ENCODE measurements around the gene DIO3. TPM values are rescaled to one million over a fixed set of nuclear protein-coding genes. Genes with fewer than 3 reads are reported as not detected.
"Not testable (repeated sequence)": the region's sequence is repeated elsewhere in the genome, so short reads cannot be mapped to it uniquely, and the experiment has no call there.

The DIO3 gene
- total RNA-seq, 1 experiment from 2014 or later: not detected

DNA sequence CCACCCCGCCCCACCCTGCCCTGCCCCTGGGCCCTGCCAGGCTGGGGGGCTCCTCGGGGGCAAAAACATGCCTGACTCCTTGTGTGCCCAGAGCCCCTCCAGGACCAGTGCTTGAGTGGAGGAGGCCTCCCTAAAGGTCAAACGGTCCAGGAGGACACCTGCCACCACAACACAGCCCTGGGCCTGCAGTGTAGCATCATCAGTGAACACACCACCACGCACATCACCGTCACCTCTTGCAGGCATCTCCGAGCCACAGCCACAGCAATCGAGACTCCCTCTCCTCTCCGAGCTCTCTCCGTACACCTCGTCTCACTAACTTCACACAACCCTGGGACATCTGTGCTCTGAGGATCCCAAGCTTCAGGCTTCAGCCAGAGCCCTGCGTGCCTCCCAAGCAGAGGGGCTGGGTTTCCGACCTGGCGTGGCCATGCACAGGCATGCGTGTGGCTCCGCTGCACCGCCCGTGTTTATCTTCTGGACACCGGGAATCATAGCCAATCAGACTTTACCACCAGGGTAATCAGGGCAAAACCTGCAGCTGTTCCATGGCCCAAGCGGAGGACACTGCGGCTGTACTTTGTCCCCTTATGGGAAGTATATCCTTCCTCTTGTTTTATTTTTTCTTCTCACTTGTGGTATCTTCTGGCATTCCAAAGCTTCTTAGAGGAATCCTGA is 6.2 kb upstream of the DIO3 start:
- no peak for DNase-seq (ENCODE audit: low read depth, low spot score)
- in situ Hi-C loops (cut with HindIII; ENCODE audit: low pct_unique_long_range_greater_than_20kb, low sequenced_read_pairs): no loop called here

DNA sequence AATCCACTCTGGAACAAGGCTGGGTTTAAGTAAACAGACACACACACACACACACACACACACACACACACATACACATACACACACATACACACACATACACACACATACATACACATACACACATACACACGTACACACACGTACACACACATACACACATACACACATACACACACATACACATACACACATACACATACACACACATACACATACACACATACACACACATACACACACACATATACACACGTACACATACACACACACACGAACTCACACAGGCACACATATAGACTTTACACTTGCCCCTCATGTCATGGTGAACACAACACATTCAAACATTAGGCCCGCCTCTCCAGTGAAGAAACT is 5.6 kb upstream of the DIO3 start:
- DNase-seq (ENCODE audit: low read depth, low spot score); in situ Hi-C loops (cut with HindIII; ENCODE audit: low pct_unique_long_range_greater_than_20kb, low sequenced_read_pairs): not testable (repeated sequence)

DNA sequence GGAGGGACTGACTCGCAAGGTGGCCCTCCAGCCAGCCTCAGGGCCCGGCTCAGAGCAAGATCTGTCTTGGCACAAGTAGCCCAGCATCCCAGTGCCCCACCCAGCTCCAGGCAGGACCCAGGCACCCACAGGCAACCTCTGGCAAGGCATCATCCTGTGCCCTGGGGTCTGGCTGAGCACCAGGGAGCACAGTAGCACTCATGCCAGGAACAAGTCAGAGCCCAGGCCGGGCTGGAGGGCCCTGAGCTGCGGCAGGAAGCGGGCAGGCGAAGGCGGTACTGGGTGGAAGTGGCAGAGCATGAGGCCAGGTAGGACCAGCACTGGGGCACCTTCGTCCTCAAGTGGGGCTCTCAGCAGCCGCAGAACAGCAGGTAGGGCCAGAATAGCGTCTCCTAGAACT is 5.2 kb upstream of the DIO3 start:
- no peak for DNase-seq (ENCODE audit: low read depth, low spot score)
- in situ Hi-C loops (cut with HindIII; ENCODE audit: low pct_unique_long_range_greater_than_20kb, low sequenced_read_pairs): no loop called here

GRCh38 chr14:101556566-101557320 is 4.6 kb upstream of the DIO3 start:
- no peak for DNase-seq (ENCODE audit: low read depth, low spot score)
- in situ Hi-C loops (cut with HindIII; ENCODE audit: low pct_unique_long_range_greater_than_20kb, low sequenced_read_pairs): no loop called here

DNA sequence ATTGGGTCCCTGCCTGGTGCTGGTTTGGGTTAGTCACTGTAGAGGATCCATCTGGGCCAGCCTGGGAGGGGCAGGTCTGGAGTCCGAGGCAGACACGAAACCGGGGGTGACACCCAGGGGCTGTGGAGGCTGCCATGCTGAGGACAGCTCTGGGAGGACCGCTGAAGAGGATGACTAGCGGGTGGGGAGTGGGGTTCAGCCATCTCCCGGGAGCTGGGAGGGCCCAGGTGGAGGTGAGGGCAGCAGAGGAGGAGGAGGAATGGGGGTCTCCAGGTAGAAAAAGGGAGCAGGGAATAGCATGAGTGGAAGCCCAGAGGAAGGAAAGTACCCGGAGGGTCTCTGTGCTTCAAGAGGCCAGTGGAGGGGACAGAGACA is 4.0 kb upstream of the DIO3 start:
- in situ Hi-C loops (cut with HindIII; ENCODE audit: low pct_unique_long_range_greater_than_20kb, low sequenced_read_pairs): no loop called here
- DNase-seq (ENCODE audit: low read depth, low spot score): no peak

DNA sequence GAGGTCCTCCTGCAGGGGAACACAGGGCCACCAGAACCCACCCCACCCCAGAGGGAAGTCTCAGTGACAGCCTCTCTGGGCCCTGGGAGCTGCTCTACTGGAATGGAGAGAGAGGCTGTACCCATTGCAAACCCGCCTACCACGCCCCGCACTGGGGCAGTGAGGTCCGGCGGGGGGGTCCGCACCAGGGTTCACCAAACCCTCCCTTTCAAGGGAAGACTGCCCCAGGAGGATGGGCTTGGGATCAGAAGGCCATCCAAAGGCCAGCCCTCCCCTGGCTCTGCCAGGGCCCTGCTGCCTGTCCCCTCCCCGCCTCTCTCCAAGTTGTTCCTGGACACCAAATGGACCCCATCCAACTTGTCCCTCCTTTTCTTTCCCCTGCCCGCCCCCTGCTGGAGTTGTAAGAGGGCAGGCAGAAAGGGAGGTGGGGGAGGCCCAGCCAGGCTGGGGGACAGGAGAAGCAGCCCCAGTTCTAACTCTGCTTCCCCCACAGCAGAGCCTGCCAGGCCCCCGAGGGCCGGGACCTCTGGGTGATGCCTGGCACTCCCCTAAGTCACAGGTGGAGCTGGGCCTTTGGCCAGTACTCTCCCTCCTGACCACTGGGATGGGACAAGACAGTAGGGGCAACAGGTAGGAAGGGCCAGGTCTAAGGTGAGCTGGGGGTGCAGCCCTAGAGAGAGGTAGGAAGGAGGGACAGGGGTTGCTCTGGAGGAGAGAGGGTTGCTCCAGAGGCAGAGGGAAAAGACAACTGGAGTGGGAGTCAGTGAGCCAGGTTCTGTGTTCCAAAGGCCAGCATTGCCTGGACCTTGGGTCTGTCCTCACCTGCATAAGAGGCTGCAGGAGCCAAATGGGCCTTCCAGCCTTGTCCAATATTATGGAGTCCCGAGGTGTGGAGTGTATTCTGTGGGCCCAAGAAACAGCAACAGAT is 3.2 kb upstream of the DIO3 start:
- in situ Hi-C loops (cut with HindIII; ENCODE audit: low pct_unique_long_range_greater_than_20kb, low sequenced_read_pairs): no loop called here
- no peak for DNase-seq (ENCODE audit: low read depth, low spot score)

- in situ Hi-C loops (cut with HindIII; ENCODE audit: low pct_unique_long_range_greater_than_20kb, low sequenced_read_pairs): no loop called here
- DNase-seq (ENCODE audit: low read depth, low spot score): no peak
Measured at GRCh38 chr14:101558739-101559240, 2.5 kb upstream of the DIO3 start.

- in situ Hi-C loops (cut with HindIII; ENCODE audit: low pct_unique_long_range_greater_than_20kb, low sequenced_read_pairs): no loop called here
Measured at GRCh38 chr14:101559250-101559623, 2.1 kb upstream of the DIO3 start.

DNA sequence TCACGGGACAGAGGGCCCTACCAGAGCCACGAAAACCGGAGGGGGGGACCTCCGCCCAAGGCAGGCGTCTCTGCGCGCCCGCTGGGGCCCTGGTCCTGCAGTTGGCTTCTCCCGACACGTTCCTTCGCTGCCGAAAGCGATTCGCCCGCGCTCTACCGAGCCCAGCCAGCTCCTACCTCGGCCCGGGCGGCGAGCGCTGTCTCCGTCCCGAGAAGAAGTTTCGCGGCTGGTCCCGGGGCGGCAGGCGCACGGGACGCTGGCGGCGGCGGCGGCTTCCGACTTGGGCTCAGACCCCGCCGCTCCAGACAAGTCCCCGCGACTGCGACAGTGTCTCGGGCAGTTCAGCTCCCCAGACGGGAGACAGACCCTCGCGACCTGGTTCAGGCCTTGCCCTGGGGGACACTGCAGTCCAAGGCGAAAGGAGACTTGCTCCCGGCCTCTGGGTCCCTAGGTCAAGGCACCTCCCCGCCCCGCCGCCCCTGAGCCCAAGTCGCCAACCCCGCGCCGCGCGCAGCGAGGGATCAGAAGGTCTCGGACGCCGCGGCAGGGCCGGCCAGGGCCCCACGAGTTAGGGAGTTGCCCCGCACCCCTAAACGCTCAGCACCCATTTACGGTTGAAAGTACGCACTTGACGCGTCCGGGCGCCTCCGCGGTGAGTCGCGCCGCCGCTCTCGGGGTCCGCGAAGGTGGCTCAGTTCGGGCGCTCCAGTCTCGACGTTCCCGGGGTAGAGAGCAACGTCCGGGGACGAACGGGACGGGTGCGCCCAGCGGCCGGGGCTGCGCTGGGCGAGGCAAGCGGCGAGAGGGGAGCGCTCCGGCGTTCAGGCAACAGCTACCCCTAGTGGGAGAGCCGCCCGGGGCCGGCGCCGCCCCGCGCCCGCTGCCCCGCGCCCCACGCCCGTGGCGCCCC is 1.4 kb upstream of the DIO3 start:
- in situ Hi-C loops (cut with HindIII; ENCODE audit: low pct_unique_long_range_greater_than_20kb, low sequenced_read_pairs): no loop called here
- no peak for DNase-seq (ENCODE audit: low read depth, low spot score)

More at GRCh38 chr14:101559250-101559623, 2.1 kb upstream of the DIO3 start:
- DNase-seq (ENCODE audit: low read depth, low spot score): no peak

GRCh38 chr14:101560534-101561113 is 671 bp upstream of the DIO3 start:
- DNase-seq (ENCODE audit: low read depth, low spot score): no peak
- in situ Hi-C loops (cut with HindIII; ENCODE audit: low pct_unique_long_range_greater_than_20kb, low sequenced_read_pairs): no loop called here

DNA sequence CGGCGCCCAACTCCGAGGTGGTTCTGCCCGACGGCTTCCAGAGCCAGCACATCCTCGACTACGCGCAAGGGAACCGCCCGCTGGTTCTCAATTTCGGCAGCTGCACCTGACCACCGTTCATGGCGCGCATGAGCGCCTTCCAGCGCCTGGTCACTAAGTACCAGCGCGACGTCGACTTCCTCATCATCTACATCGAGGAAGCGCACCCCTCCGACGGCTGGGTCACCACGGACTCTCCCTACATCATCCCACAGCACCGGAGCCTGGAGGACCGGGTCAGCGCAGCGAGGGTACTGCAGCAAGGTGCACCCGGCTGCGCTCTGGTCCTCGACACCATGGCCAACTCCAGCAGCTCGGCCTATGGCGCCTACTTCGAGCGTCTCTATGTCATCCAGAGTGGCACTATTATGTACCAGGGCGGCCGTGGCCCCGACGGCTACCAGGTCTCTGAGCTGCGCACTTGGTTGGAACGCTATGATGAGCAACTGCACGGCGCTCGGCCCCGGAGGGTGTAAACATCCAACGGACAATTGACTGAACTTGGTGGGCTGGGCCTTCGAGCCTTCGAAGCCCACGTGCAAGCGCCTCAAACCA is 699 bp downstream of the DIO3 start:
- DNase-seq (ENCODE audit: low read depth, low spot score): no peak
- in situ Hi-C loops (cut with HindIII; ENCODE audit: low pct_unique_long_range_greater_than_20kb, low sequenced_read_pairs): no loop called here

DNA sequence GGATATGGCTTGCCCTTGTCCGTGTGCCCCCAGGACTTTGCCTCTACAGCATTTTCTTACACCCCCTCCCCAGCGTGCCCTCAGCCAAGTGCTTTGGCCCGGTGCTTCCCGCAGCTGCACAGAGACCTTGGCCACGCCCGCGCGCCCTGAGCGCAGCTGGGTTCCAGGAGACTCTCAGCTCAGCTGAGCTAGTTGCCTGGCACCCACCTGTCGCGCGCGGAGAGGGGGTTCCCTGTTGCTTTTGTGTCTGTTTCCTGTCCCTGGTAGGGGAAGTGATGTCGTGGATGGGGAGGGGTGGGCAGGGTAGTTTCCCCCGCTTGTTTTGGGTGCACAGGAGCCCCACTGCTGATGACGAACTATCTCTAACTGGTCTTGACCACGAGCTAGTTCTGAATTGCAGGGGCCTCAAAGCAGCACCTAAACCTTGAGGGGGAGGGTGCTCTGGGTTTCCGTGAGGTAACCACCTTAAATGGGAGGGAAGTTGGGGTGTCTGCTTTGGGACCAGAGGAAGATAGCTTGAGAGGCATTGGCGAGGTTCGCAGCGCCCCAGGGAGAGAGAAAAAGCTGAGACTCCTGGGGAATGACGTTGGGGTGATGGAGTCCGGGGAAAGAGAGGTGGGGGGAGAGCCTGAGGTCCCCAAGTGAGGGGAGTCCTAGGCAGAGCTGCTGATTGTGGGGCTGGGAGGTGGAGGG is 1.5 kb downstream of the DIO3 start:
- no peak for DNase-seq (ENCODE audit: low read depth, low spot score)
- in situ Hi-C loops (cut with HindIII; ENCODE audit: low pct_unique_long_range_greater_than_20kb, low sequenced_read_pairs): no loop called here

DNA sequence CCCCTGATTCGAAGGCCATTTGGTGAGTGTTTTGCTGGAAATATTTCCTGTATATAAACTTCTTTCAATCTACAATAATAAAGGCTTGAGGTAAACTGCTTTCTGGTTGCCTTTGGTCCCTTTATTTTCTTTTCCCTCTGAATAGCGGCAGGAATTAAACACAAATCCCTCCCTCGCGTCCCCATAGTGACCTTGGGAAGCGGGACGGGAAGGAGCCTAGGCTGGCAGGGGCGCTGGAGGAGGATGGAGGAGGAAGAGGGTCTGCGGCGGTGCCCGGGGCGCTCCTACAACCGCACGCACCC is 2.0 kb downstream of the DIO3 start:
- in situ Hi-C loops (cut with HindIII; ENCODE audit: low pct_unique_long_range_greater_than_20kb, low sequenced_read_pairs): no loop called here
- no peak for DNase-seq (ENCODE audit: low read depth, low spot score)

GRCh38 chr14:101563654-101564443 is 2.6 kb downstream of the DIO3 start:
- no peak for DNase-seq (ENCODE audit: low read depth, low spot score)
- in situ Hi-C loops (cut with HindIII; ENCODE audit: low pct_unique_long_range_greater_than_20kb, low sequenced_read_pairs): no loop called here

GRCh38 chr14:101564444-101564776 is 3.1 kb downstream of the DIO3 start:
- DNase-seq (ENCODE audit: low read depth, low spot score): no peak
- in situ Hi-C loops (cut with HindIII; ENCODE audit: low pct_unique_long_range_greater_than_20kb, low sequenced_read_pairs): no loop called here
